HG03575 (cell line): ENCODE measurements around the gene VEGFB.

Experiments used
- ATAC-seq: cut with Tn5 transposase; IDR thresholded peaks from one replicate; pipeline ENCODE4 v1.9.1; 2021; ENCODE audit not compliant: unreplicated experiment, insufficient number of reproducible peaks, low FRiP score; ENCODE audit errors: extremely low read depth

The VEGFB gene

GRCh38 chr11:64209563-64209843 is 24.9 kb upstream of the VEGFB start:
- no peak for ATAC-seq

- ATAC-seq = no peak
These were observed 23.9 kb upstream of the VEGFB start for GRCh38 chr11:64210301-64211020.

- no peak for ATAC-seq
These were observed 23.1 kb upstream of the VEGFB start for GRCh38 chr11:64211181-64211872.

- ATAC-seq = no peak
These were observed 17.5 kb upstream of the VEGFB start for GRCh38 chr11:64216879-64217278.

- ATAC-seq = no peak
These were observed 15.6 kb upstream of the VEGFB start for GRCh38 chr11:64218628-64219353.

- ATAC-seq = no peak
These were observed 15.1 kb upstream of the VEGFB start for GRCh38 chr11:64219354-64219684.

- ATAC-seq = no peak
These were observed 14.6 kb upstream of the VEGFB start for GRCh38 chr11:64219755-64220154.

- ATAC-seq = no peak
These were observed 14.1 kb upstream of the VEGFB start for GRCh38 chr11:64220271-64220670.

- no peak for ATAC-seq
These were observed 13.6 kb upstream of the VEGFB start for GRCh38 chr11:64220798-64221197.

GRCh38 chr11:64222651-64223000 is 11.8 kb upstream of the VEGFB start:
- ATAC-seq = no peak

GRCh38 chr11:64223001-64223651 is 11.3 kb upstream of the VEGFB start:
- ATAC-seq = no peak

GRCh38 chr11:64224151-64224890 is 10.1 kb upstream of the VEGFB start:
- ATAC-seq = no peak

- no peak for ATAC-seq
These were observed 9.3 kb upstream of the VEGFB start for GRCh38 chr11:64224891-64225607.

- no peak for ATAC-seq
These were observed 8.5 kb upstream of the VEGFB start, which contains the start of the genes NUDT22 and TRPT1 for GRCh38 chr11:64225608-64226506. NUDT22 (plus strand) TSS chr11:64226274; CDS start chr11:64226653, 379 bp downstream. TRPT1 (minus strand) TSS chr11:64226186; CDS start chr11:64225860, 326 bp downstream.

- no peak for ATAC-seq
These were observed 7.8 kb upstream of the VEGFB start for GRCh38 chr11:64226507-64227051.

- no peak for ATAC-seq
These were observed 6.9 kb upstream of the VEGFB start for GRCh38 chr11:64227405-64227956.

GRCh38 chr11:64229090-64229743 is 5.2 kb upstream of the VEGFB start:
- ATAC-seq = no peak
